Stimulated activated CD4-positive, alpha-beta T cell treated with anti-CD3 and anti-CD28 coated beads, Interleukin-15, amount 100 ng/mL, for 1 hour (primary cell): ENCODE measurements around the gene PKP4.
A peak's percentile ranks its signal among the peaks of the same experiment; 100 is the strongest.
"Not testable (repeated sequence)": the region's sequence is repeated elsewhere in the genome, so short reads cannot be mapped to it uniquely, and the experiment has no call there.

ENCODE experiments used
- DNase-seq, 2 donors: peaks; one replicate each; pipeline ENCODE4 v3.0.0-alpha.2; 2020; ENCODE audit warnings: low read depth in 1 of 2, low spot score in 1 of 2

The PKP4 gene

GRCh38 chr2:158456309-158457066, at the start of gene PKP4, which contains the start of gene CCDC148:
Gene PKP4 (plus strand): TSS chr2:158456952. CDS start chr2:158533185, 76,233 bp downstream.
Gene CCDC148 (minus strand): TSS chr2:158456753. CDS start chr2:158456439, 314 bp downstream.
- peak; percentile 72 to 77 for DNase-seq

- no peak for DNase-seq
These were observed 49.7 kb upstream of the PKP4 start for GRCh38 chr2:158407031-158407430.

GRCh38 chr2:158410132-158410531, 46.6 kb upstream of the PKP4 start:
- DNase-seq, result no peak

- no peak for DNase-seq
These were observed 45.0 kb upstream of the PKP4 start for GRCh38 chr2:158411748-158412147.

- no peak for DNase-seq
These were observed 44.5 kb upstream of the PKP4 start for GRCh38 chr2:158412206-158412605.

- no peak for DNase-seq
These were observed 43.2 kb upstream of the PKP4 start for GRCh38 chr2:158413581-158413980.

GRCh38 chr2:158414538-158414937, 42.2 kb upstream of the PKP4 start:
- no peak for DNase-seq

GRCh38 chr2:158432117-158432516, 24.6 kb upstream of the PKP4 start:
- DNase-seq, result no peak

GRCh38 chr2:158433716-158434115, 23.0 kb upstream of the PKP4 start:
- DNase-seq, result not testable (repeated sequence)

GRCh38 chr2:158439062-158439461, 17.7 kb upstream of the PKP4 start:
- not testable (repeated sequence) for DNase-seq

GRCh38 chr2:158443606-158444005, 13.1 kb upstream of the PKP4 start:
- no peak for DNase-seq

- DNase-seq, result peak; percentile 18 to 33
These were observed 507 bp downstream of the PKP4 start for GRCh38 chr2:158457092-158457825.

GRCh38 chr2:158457826-158458616, 1.3 kb downstream of the PKP4 start:
- peak; percentile 36 to 44 for DNase-seq

GRCh38 chr2:158458617-158458920, 1.8 kb downstream of the PKP4 start:
- no peak for DNase-seq

GRCh38 chr2:158459161-158460003, 2.6 kb downstream of the PKP4 start:
- DNase-seq, result no peak

GRCh38 chr2:158460632-158461297, 4.0 kb downstream of the PKP4 start:
- no peak for DNase-seq

- no peak for DNase-seq
These were observed 6.8 kb downstream of the PKP4 start for GRCh38 chr2:158463496-158464095.

GRCh38 chr2:158464426-158465281, 7.9 kb downstream of the PKP4 start:
- DNase-seq, result no peak

- DNase-seq, result no peak
These were observed 10.5 kb downstream of the PKP4 start for GRCh38 chr2:158467248-158467647.
